ENCODE measurements around the gene PRR9.

Gene PRR9

DNA sequence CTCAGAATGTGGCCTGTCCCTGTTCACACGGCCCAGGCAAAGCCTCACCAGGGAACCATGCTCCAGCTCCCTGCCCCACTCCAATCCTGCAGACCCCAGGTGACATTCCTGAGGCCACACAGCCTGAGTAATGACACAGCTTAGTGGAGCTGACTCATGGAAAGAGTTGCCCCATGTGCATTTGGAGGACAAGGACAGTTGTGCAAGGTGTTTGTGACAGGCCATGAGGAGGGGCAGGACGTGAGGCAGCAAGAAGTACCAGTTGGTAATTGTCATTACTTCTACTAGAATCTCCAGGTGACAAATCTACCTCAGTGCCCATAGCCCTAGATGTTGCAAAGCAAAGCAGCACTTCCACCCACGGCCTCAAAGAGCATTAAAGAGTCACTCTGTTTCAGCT, 15.2 kb downstream of the PRR9 start:
- DNase-seq (no peak), ATAC-seq (ENCODE audit: insufficient read depth, low read depth) (no peak)
- no peak overlapping the region for H3K27ac ChIP-seq (ENCODE audit: low read length)
- TF ChIP-seq, protein P1, sequence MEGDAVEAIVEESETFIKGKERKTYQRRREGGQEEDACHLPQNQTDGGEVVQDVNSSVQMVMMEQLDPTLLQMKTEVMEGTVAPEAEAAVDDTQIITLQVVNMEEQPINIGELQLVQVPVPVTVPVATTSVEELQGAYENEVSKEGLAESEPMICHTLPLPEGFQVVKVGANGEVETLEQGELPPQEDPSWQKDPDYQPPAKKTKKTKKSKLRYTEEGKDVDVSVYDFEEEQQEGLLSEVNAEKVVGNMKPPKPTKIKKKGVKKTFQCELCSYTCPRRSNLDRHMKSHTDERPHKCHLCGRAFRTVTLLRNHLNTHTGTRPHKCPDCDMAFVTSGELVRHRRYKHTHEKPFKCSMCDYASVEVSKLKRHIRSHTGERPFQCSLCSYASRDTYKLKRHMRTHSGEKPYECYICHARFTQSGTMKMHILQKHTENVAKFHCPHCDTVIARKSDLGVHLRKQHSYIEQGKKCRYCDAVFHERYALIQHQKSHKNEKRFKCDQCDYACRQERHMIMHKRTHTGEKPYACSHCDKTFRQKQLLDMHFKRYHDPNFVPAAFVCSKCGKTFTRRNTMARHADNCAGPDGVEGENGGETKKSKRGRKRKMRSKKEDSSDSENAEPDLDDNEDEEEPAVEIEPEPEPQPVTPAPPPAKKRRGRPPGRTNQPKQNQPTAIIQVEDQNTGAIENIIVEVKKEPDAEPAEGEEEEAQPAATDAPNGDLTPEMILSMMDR (IDR thresholded peaks at IDR 0.05; ENCODE audit: borderline replicate concordance, extremely low read depth, low read length, poor library complexity, severe bottlenecking) = no peak
- TF ChIP-seq EZH2 (IDR thresholded peaks at IDR 0.05; ENCODE audit: borderline replicate concordance, low read depth, low read length, severe bottlenecking) = no peak
- H3K36me3 ChIP-seq (ENCODE audit: insufficient read depth, low read length) = no peaks in the 10 kb centered on the region
- H3K4me1 ChIP-seq (ENCODE audit: insufficient read depth, low read length) = no peaks in the 10 kb centered on the region
- H3K4me3 ChIP-seq (ENCODE audit: low read depth in 1 of 2, low read length in 2 of 2) = no peak overlapping the region
- H3K79me2 ChIP-seq (ENCODE audit: insufficient read depth, low read length) = no peaks in the 10 kb centered on the region
- H4K20me1 ChIP-seq (ENCODE audit: insufficient read depth, low read length) = no peaks in the 10 kb centered on the region
- no peak overlapping the region for H3K9ac ChIP-seq (ENCODE audit: low read depth, low read length)
- no peak overlapping the region for H3K4me2 ChIP-seq (ENCODE audit: insufficient read depth, low read length)
- H3K9me3 ChIP-seq (ENCODE audit: insufficient read depth, low read length, severe bottlenecking) = no peaks in the 10 kb centered on the region
- no peak overlapping the region for H2AFZ ChIP-seq (ENCODE audit: low read depth, low read length)
- H3K27me3 ChIP-seq (ENCODE audit: insufficient read depth, low read length, poor library complexity) = peaks cover 7% of the 10 kb centered on the region

DNA sequence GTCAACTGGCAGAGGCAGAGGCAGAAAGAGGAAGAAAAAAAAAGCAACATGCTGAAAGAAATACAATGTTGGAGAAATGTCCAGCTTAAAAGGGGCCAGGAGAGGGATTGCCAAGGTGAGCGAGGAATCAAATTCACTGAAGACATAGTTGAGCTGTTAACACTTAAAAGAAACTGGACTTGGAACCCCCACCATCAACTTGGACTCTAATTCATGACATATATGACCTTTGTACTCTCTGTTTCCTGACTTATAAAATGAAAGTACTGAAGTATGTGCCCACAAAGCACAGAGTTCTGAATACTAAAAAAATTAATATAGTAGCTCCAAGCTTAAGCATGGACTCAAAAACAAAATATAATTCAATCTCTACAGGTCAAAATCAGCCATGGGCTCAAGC, 16.1 kb downstream of the PRR9 start:
- Histone ChIP-seq H3K4me2 (ENCODE audit: insufficient read depth, low read length) (no peak overlapping the region), H3K9me3 (ENCODE audit: insufficient read depth, low read length, severe bottlenecking) (no peaks in the 10 kb centered on the region), H4K20me1 (ENCODE audit: insufficient read depth, low read length) (no peaks in the 10 kb centered on the region), H3K27me3 (ENCODE audit: insufficient read depth, low read length, poor library complexity) (peaks cover 6% of the 10 kb centered on the region), H3K36me3 (ENCODE audit: insufficient read depth, low read length) (no peaks in the 10 kb centered on the region), H3K9ac (ENCODE audit: low read depth, low read length) (no peak overlapping the region), H3K4me1 (ENCODE audit: insufficient read depth, low read length) (no peaks in the 10 kb centered on the region), H3K27ac (ENCODE audit: low read length) (no peak overlapping the region), H2AFZ (ENCODE audit: low read depth, low read length) (no peak overlapping the region), H3K79me2 (ENCODE audit: insufficient read depth, low read length) (no peaks in the 10 kb centered on the region), H3K4me3 (ENCODE audit: low read depth in 1 of 2, low read length in 2 of 2) (no peak overlapping the region)
- no peak for DNase-seq
- TF ChIP-seq, protein P1 (IDR thresholded peaks at IDR 0.05; ENCODE audit: borderline replicate concordance, extremely low read depth, low read length, poor library complexity, severe bottlenecking) = no peak
- no peak for TF ChIP-seq EZH2 (IDR thresholded peaks at IDR 0.05; ENCODE audit: borderline replicate concordance, low read depth, low read length, severe bottlenecking)
- ATAC-seq (ENCODE audit: insufficient read depth, low read depth) = no peak

DNA sequence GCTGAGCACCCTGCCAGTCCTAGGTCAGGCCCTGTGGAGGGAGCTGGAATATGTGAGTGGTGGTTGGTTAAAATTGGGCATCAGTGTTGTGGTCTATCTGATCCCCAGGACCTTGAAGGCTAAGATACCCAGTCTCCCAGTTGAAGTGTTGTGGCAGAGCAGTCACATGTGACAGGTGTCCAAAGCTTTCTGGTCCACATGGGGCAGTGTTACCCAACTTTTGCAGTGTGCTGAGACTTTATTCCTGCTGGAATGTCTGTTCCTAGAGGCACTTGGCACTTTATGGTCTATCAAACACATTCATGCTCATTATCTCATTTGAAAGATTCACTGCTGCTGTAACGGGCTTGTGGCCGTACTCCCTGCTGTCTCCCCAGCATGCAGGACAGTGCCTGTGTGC, 21.1 kb downstream of the PRR9 start:
- Histone ChIP-seq H3K27ac (ENCODE audit: low read length) (no peak overlapping the region), H3K9me3 (ENCODE audit: insufficient read depth, low read length, severe bottlenecking) (no peaks in the 10 kb centered on the region), H3K4me3 (ENCODE audit: low read depth in 1 of 2, low read length in 2 of 2) (no peak overlapping the region), H3K36me3 (ENCODE audit: insufficient read depth, low read length) (no peaks in the 10 kb centered on the region), H4K20me1 (ENCODE audit: insufficient read depth, low read length) (no peaks in the 10 kb centered on the region), H3K27me3 (ENCODE audit: insufficient read depth, low read length, poor library complexity) (peaks cover 6% of the 10 kb centered on the region), H3K9ac (ENCODE audit: low read depth, low read length) (no peak overlapping the region), H3K4me1 (ENCODE audit: insufficient read depth, low read length) (no peaks in the 10 kb centered on the region), H2AFZ (ENCODE audit: low read depth, low read length) (no peak overlapping the region), H3K79me2 (ENCODE audit: insufficient read depth, low read length) (no peaks in the 10 kb centered on the region), H3K4me2 (ENCODE audit: insufficient read depth, low read length) (no peak overlapping the region)
- TF ChIP-seq EZH2 (IDR thresholded peaks at IDR 0.05; ENCODE audit: borderline replicate concordance, low read depth, low read length, severe bottlenecking) = no peak
- TF ChIP-seq, protein P1 (IDR thresholded peaks at IDR 0.05; ENCODE audit: borderline replicate concordance, extremely low read depth, low read length, poor library complexity, severe bottlenecking) = peak; percentile 15
- ATAC-seq (ENCODE audit: insufficient read depth, low read depth) (no peak), DNase-seq (no peak)

DNA sequence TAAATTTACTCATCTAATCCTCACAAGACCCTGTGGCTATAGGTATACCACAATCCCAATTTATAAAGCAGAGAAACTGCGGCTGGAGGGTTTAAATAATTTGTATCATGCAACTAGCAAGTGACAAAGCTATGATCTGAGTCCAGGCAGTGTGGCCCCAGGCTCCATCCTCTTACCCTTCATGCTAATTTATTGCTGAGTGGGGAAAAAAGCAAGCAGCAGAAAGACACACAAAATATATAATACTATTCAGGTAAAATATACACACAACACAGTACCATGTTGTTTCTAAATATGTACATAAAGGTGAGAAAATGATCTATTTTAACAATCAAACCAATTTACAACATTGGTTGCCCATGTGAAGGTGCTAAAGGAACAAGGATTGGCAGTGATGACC, 24.8 kb downstream of the PRR9 start:
- H3K79me2 ChIP-seq (ENCODE audit: insufficient read depth, low read length) = no peaks in the 10 kb centered on the region
- TF ChIP-seq EZH2 (IDR thresholded peaks at IDR 0.05; ENCODE audit: borderline replicate concordance, low read depth, low read length, severe bottlenecking) = no peak
- TF ChIP-seq, protein P1 (IDR thresholded peaks at IDR 0.05; ENCODE audit: borderline replicate concordance, extremely low read depth, low read length, poor library complexity, severe bottlenecking) = no peak
- no peak overlapping the region for H3K27ac ChIP-seq (ENCODE audit: low read length)
- ATAC-seq (ENCODE audit: insufficient read depth, low read depth) (no peak), DNase-seq (no peak)
- H3K9ac ChIP-seq (ENCODE audit: low read depth, low read length) = no peak overlapping the region
- H3K4me2 ChIP-seq (ENCODE audit: insufficient read depth, low read length) = no peak overlapping the region
- H3K4me3 ChIP-seq (ENCODE audit: low read depth in 1 of 2, low read length in 2 of 2) = no peak overlapping the region
- no peaks in the 10 kb centered on the region for H3K9me3 ChIP-seq (ENCODE audit: insufficient read depth, low read length, severe bottlenecking)
- no peak overlapping the region for H2AFZ ChIP-seq (ENCODE audit: low read depth, low read length)
- H3K36me3 ChIP-seq (ENCODE audit: insufficient read depth, low read length) = no peaks in the 10 kb centered on the region
- H3K4me1 ChIP-seq (ENCODE audit: insufficient read depth, low read length) = no peaks in the 10 kb centered on the region
- no peaks in the 10 kb centered on the region for H4K20me1 ChIP-seq (ENCODE audit: insufficient read depth, low read length)
- H3K27me3 ChIP-seq (ENCODE audit: insufficient read depth, low read length, poor library complexity) = peaks cover 3% of the 10 kb centered on the region

All from DND-41 (cell line).